GM19463 (cell line): ENCODE data around the gene RABGAP1L.
"Not testable (repeated sequence)": the region's sequence is repeated elsewhere in the genome, so short reads cannot be mapped to it uniquely, and the experiment has no call there.

Experiments used
- ATAC-seq: cut with Tn5 transposase; IDR thresholded peaks from one replicate; pipeline ENCODE4 v1.9.1; 2021; ENCODE audit warnings: mild to moderate bottlenecking, moderate library complexity; ENCODE audit not compliant: unreplicated experiment

RABGAP1L gene

GRCh38 chr1:174652569-174653280 lies 493.4 kb downstream of the RABGAP1L start:
- no peak for ATAC-seq

GRCh38 chr1:174654560-174654959 lies 495.2 kb downstream of the RABGAP1L start:
- ATAC-seq = no peak

- no peak for ATAC-seq
Observed at GRCh38 chr1:174656409-174657059, 497.2 kb downstream of the RABGAP1L start.

GRCh38 chr1:174657411-174657810 lies 498.1 kb downstream of the RABGAP1L start:
- no peak for ATAC-seq

- no peak for ATAC-seq
Observed at GRCh38 chr1:174657893-174658292, 498.6 kb downstream of the RABGAP1L start.

GRCh38 chr1:174659823-174660222 lies 500.5 kb downstream of the RABGAP1L start:
- no peak for ATAC-seq

- no peak for ATAC-seq
Observed at GRCh38 chr1:174660476-174660875, 501.2 kb downstream of the RABGAP1L start.

- ATAC-seq = no peak
Observed at GRCh38 chr1:174663358-174663757, 504.0 kb downstream of the RABGAP1L start.

GRCh38 chr1:174666248-174666647 lies 506.9 kb downstream of the RABGAP1L start:
- ATAC-seq = no peak

- no peak for ATAC-seq
Observed at GRCh38 chr1:174671826-174672225, 512.5 kb downstream of the RABGAP1L start.

- ATAC-seq = no peak
Observed at GRCh38 chr1:174676856-174677255, 517.5 kb downstream of the RABGAP1L start.

GRCh38 chr1:174678657-174679056 lies 519.3 kb downstream of the RABGAP1L start:
- no peak for ATAC-seq

- ATAC-seq = no peak
Observed at GRCh38 chr1:174680101-174680500, 520.8 kb downstream of the RABGAP1L start.

- no peak for ATAC-seq
Observed at GRCh38 chr1:174682419-174683008, 523.2 kb downstream of the RABGAP1L start.

GRCh38 chr1:174686213-174686612 lies 526.9 kb downstream of the RABGAP1L start:
- ATAC-seq = no peak

- ATAC-seq = no peak
Observed at GRCh38 chr1:174689524-174689923, 530.2 kb downstream of the RABGAP1L start.

GRCh38 chr1:174690266-174690665 lies 530.9 kb downstream of the RABGAP1L start:
- ATAC-seq = no peak

GRCh38 chr1:174692313-174692712 lies 533.0 kb downstream of the RABGAP1L start:
- ATAC-seq = no peak

GRCh38 chr1:174693085-174693484 lies 533.8 kb downstream of the RABGAP1L start:
- no peak for ATAC-seq

GRCh38 chr1:174693539-174693938 lies 534.2 kb downstream of the RABGAP1L start:
- ATAC-seq = not testable (repeated sequence)

- no peak for ATAC-seq
Observed at GRCh38 chr1:174696026-174696821, 536.9 kb downstream of the RABGAP1L start.
